HepG2 (cell line): ENCODE measurements around the gene TTLL11. TPM values are rescaled to one million over a fixed set of nuclear protein-coding genes. Genes with fewer than 3 reads are reported as not detected.

Source experiments
- ATAC-seq: fragments of 200-7000 bp; cut with Tn5 transposase; 3 replicates; pipeline ENCODE4 v1.9.1; 2020; ENCODE audit warnings: mild to moderate bottlenecking, moderate library complexity
- BruUV-seq: library from RNA; stranded (reverse); fragments of 400-500 nt; replicated peaks from 2 replicates; lab custom pipeline; 2021; lab: Mats Ljungman, UMichigan
- CTCF ChIA-PET: fragments of 300-600 bp; formaldehyde crosslinking; extraction: SDS; loops from one replicate; lab custom pipeline; 2021; ENCODE audit warnings: low total read pairs, inconsistent platforms, low intra/inter-chr PET ratio; lab: Yijun Ruan, JAX
- POLR2A ChIA-PET: fragments of 350-600 bp; sonication (Branson Sonifier 250); formaldehyde crosslinking; loops from one replicate; lab custom pipeline; 2020; ENCODE audit warnings: antibody characterized with exemption, inconsistent platforms; lab: Yijun Ruan, JAX
- DNase-seq: peaks from one replicate; pipeline ENCODE4 v3.0.0-alpha.2; 2015; ENCODE audit warnings: low spot score
- FAIRE-seq: peaks from 3 replicates; lab custom pipeline; 2011; peaks lifted over from hg19 to GRCh38; lab: Jason Lieb, UNC
- H2AFZ ChIP-seq: one replicate; pipeline ENCODE4 v1.6.1; 2011; ENCODE audit warnings: low read length, inconsistent platforms
- H3K27ac ChIP-seq: fragments of 300-600 bp; 3 replicates; pipeline ENCODE4 v1.8.0; 2011; ENCODE audit warnings: mixed run types, mild to moderate bottlenecking, mixed read lengths, low read length, inconsistent platforms; ENCODE audit not compliant: insufficient read depth; ENCODE audit errors: extremely low read length
- H3K27me3 ChIP-seq, 2 experiments: fragments of 200-600 bp in 1 of 2; 2 replicates in 1 of 2; 3 replicates in 1 of 2; pipeline versions ENCODE4 v1.6.0 to v1.8.0; 2011; ENCODE audit warnings: low read length in 2 of 2, mild to moderate bottlenecking in 2 of 2, moderate library complexity in 2 of 2, inconsistent platforms in 1 of 2; ENCODE audit not compliant: insufficient read depth in 2 of 2, control insufficient read depth in 1 of 2
- H3K36me3 ChIP-seq, 2 experiments: fragments of 200-600 bp in 1 of 2; replicated peaks in 1 of 2; 2 replicates in 1 of 2; 3 replicates in 1 of 2; pipeline versions ENCODE4 v1.5.1 to v1.8.0; 2011; ENCODE audit warnings: low read length in 2 of 2, inconsistent platforms in 1 of 2; ENCODE audit not compliant: insufficient read depth in 2 of 2, control insufficient read depth in 1 of 2
- H3K4me1 ChIP-seq: 2 replicates; pipeline ENCODE4 v1.5.1; 2012; ENCODE audit warnings: low read length, inconsistent platforms; ENCODE audit not compliant: insufficient read depth
- H3K4me2 ChIP-seq: 2 replicates; pipeline ENCODE4 v1.6.0; 2011; ENCODE audit warnings: low read depth, low read length, inconsistent platforms
- H3K4me3 ChIP-seq, 3 experiments: fragments of 200-600 bp in 1 of 3; sonication (generic), shearing (Covaris generic) in 1 of 3; replicated peaks in 1 of 3; 2 replicates each; pipeline ENCODE4 v1.5.1; 2011 to 2016; ENCODE audit warnings: low read length in 3 of 3, inconsistent platforms in 2 of 3, low read depth in 2 of 3, mild to moderate bottlenecking in 2 of 3, control low read depth in 1 of 3, mixed read lengths in 1 of 3; ENCODE audit not compliant: insufficient read depth in 1 of 3
- H3K79me2 ChIP-seq: one replicate; pipeline ENCODE4 v1.6.1; 2011; ENCODE audit warnings: low read length, inconsistent platforms; ENCODE audit not compliant: insufficient read depth
- H3K9ac ChIP-seq: 2 replicates; pipeline ENCODE4 v1.6.0; 2011; ENCODE audit warnings: mild to moderate bottlenecking, low read depth, low read length, inconsistent platforms; ENCODE audit not compliant: insufficient read depth
- H3K9me3 ChIP-seq: 2 replicates; pipeline ENCODE4 v1.5.1; 2012; ENCODE audit warnings: mild to moderate bottlenecking, low read length
- H4K20me1 ChIP-seq: 2 replicates; pipeline ENCODE4 v1.6.0; 2011; ENCODE audit warnings: inconsistent platforms, mild to moderate bottlenecking, low read length, moderate library complexity; ENCODE audit not compliant: insufficient read depth
- AKAP8 ChIP-seq: sonication (generic); formaldehyde crosslinking; IDR thresholded peaks from 2 replicates; pipeline ENCODE4 v1.5.1; 2020; ENCODE audit warnings: mild to moderate bottlenecking, missing genetic modification reagents
- ATF3 ChIP-seq: sonication (generic); formaldehyde crosslinking; IDR thresholded peaks from 2 replicates; pipeline ENCODE4 v1.4.0; 2020; ENCODE audit warnings: missing genetic modification reagents
- EEA1 ChIP-seq: sonication (generic); formaldehyde crosslinking; IDR thresholded peaks from 2 replicates; pipeline ENCODE4 v1.5.1; 2020; ENCODE audit warnings: mild to moderate bottlenecking, missing genetic modification reagents, borderline replicate concordance
- ESRRA ChIP-seq: sonication (generic); formaldehyde crosslinking; IDR thresholded peaks from 2 replicates; pipeline ENCODE4 v1.5.1; 2020; ENCODE audit warnings: mild to moderate bottlenecking, low read depth, missing genetic modification reagents
- FOXK2 ChIP-seq: fragments of 450-650 bp; IDR thresholded peaks from 2 replicates; pipeline ENCODE4 v1.6.1; 2016
- HOXA9 ChIP-seq: sonication (generic); formaldehyde crosslinking; IDR thresholded peaks from 2 replicates; pipeline ENCODE4 v1.8.1; 2022; ENCODE audit warnings: missing genetic modification reagents, mild to moderate bottlenecking, moderate library complexity, borderline replicate concordance
- MXD1 ChIP-seq: sonication (generic); formaldehyde crosslinking; IDR thresholded peaks from 2 replicates; pipeline ENCODE4 v1.4.0; 2020; ENCODE audit warnings: mild to moderate bottlenecking, missing genetic modification reagents
- PHF5A ChIP-seq: IDR thresholded peaks from one replicate; pipeline ENCODE4 v1.6.1; 2018; ENCODE audit warnings: low read depth, missing genetic modification reagents; ENCODE audit not compliant: unreplicated experiment
- PRMT3 ChIP-seq: sonication (generic); formaldehyde crosslinking; IDR thresholded peaks from 2 replicates; pipeline ENCODE4 v1.8.1; 2022; ENCODE audit warnings: low read depth, mild to moderate bottlenecking, moderate library complexity, missing genetic modification reagents, borderline replicate concordance
- SIX4 ChIP-seq: sonication (generic); formaldehyde crosslinking; IDR thresholded peaks from 2 replicates; pipeline ENCODE4 v1.4.0; 2020; ENCODE audit warnings: missing genetic modification reagents
- ZBTB1 ChIP-seq: sonication (generic); formaldehyde crosslinking; IDR thresholded peaks from 2 replicates; pipeline ENCODE4 v1.4.0; 2020; ENCODE audit warnings: missing genetic modification reagents, borderline replicate concordance
- ZBTB7A ChIP-seq: sonication (generic); formaldehyde crosslinking; IDR thresholded peaks from 2 replicates; pipeline ENCODE4 v1.8.0; 2022; ENCODE audit warnings: mild to moderate bottlenecking, missing genetic modification reagents
- ZFP37 ChIP-seq: sonication (generic); formaldehyde crosslinking; IDR thresholded peaks from 2 replicates; pipeline ENCODE4 v1.4.0; 2020; ENCODE audit warnings: missing genetic modification reagents, borderline replicate concordance
- ZNF143 ChIP-seq: sonication (generic); formaldehyde crosslinking; IDR thresholded peaks from 2 replicates; pipeline ENCODE4 v1.4.0; 2020; ENCODE audit warnings: missing genetic modification reagents
- ZNF282 ChIP-seq: fragments of 450-650 bp; IDR thresholded peaks from 2 replicates; pipeline ENCODE4 v1.6.1; 2018; ENCODE audit not compliant: partially characterized antibody
- ZNF639 ChIP-seq: conservative IDR thresholded peaks from 2 replicates; pipeline ENCODE4 v1.6.1; 2018; ENCODE audit warnings: missing genetic modification reagents
- WGBS: methylation state at CpG from one replicate; pipeline ENCODE4 v1.1.6; 2017; ENCODE audit warnings: low lambda C conversion rate; 5-methylcytosine and 5-hydroxymethylcytosine counted together
- in situ Hi-C: cut with HindIII; loops from 2 replicates; pipeline ENCODE4 v1.10.0; 2017; ENCODE audit warnings: low pct_unique_long_range_greater_than_20kb; ENCODE audit not compliant: extremely low pct_ligation_motif_present
- intact Hi-C: fragments of 100-400 bp; cut with micrococcal nuclease; formaldehyde crosslinking; loops from one replicate; pipeline ENCODE4 v1.10.0; 2022; ENCODE audit not compliant: unreplicated experiment
- polyA plus RNA-seq, 8 experiments: library from polyadenylated mRNA; depleted of rRNA in 3 of 8; stranded (reverse) in 7 of 8; unstranded in 1 of 8; fragments of >200 nt; fragmentation: Illumina TruSeq in 4 of 8; extraction: Trizol in 4 of 8; gene quantifications; 2 replicates each; pipeline versions ENCODE4 v1.2.1 to v1.2.3, GENCODE V29; 2011 to 2016; ENCODE audit warnings: low read depth in 4 of 8, missing spikeins in 1 of 8, mixed read lengths in 1 of 8; ENCODE audit not compliant: insufficient read depth in 1 of 8
- total RNA-seq, 5 experiments: library from RNA; depleted of rRNA; stranded (reverse); fragments of >200 nt; fragmentation: Illumina TruSeq; extraction: Trizol; gene quantifications; 2 replicates each; pipeline ENCODE4 v1.2.3, GENCODE V29; 2016; ENCODE audit warnings: low read depth in 1 of 5
- TF ChIP-seq, protein P1 (sequence below): sonication (generic); formaldehyde crosslinking; IDR thresholded peaks from 2 replicates; pipeline ENCODE4 v1.4.0; 2020; ENCODE audit warnings: missing genetic modification reagents
- TF ChIP-seq, protein P2 (sequence below): sonication (generic); formaldehyde crosslinking; IDR thresholded peaks from 2 replicates; pipeline ENCODE4 v1.4.0; 2020; ENCODE audit warnings: missing genetic modification reagents, borderline replicate concordance

TTLL11 gene
- total and polyA plus RNA-seq, 2 of the 13 experiments (the other 11 are each of a cell fraction or from before 2014, with no cell fraction given): 4.5 to 5.2 TPM

DNA sequence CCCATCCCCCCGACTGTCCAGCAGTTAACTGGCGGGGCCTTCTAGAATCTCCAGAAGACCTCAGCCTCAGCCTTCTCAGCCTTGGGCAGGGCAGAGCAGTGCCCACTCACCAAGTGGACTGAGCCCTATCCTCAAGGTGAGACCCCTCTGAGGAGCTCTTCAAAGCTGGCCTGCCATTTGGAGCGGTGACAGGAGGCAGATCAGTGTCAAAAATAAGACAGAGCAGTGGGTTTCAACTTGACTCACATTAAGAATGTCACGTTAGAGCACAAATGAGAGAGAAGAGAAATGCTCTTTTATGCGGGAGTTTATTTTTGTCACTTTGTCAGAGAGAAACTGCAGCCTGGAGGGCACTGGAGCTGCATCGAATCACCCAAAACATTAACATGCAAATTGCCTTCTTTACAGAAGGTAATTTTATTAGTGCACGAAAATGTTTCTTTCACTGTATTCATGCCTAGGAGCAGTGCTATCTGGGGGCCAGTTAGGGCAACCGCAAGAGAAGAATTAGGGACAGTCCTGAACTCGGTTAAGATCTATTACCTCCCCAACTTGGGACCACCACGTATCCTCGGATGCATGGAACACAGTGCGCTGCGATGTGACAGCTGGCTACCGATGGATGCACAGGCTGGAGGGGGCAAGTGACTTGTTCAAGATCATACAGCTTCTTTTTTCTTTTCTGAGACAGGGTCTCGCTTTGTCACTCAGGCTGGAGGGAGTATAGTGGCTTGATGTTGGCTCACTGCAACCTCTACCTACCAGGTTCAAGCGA is 253.2 kb downstream of the TTLL11 start:
- no peak for ATAC-seq
- no peak overlapping the region for H2AFZ ChIP-seq
- no peak overlapping the region for H3K4me3 ChIP-seq
- H3K27me3 ChIP-seq: peaks cover 3 to 22% of the 10 kb centered on the region in 2 experiments; a peak in 3 of 5 replicates
- H3K4me2 ChIP-seq: no peak overlapping the region
- no peaks in the 10 kb centered on the region for H3K9me3 ChIP-seq
- FAIRE-seq: no peak
- DNase-seq: no peak
- H3K79me2 ChIP-seq: no peaks in the 10 kb centered on the region
- H3K36me3 ChIP-seq: no peaks in the 10 kb centered on the region
- no peak overlapping the region for H3K27ac ChIP-seq
- in situ Hi-C loops: no loop called here
- ChIA-PET POLR2A (no interaction called here), CTCF (no interaction called here)
- 70% methylated on average over 16 of the region's 16 CpGs for WGBS
- no peak overlapping the region for H3K9ac ChIP-seq
- H4K20me1 ChIP-seq: no peaks in the 10 kb centered on the region
- intact Hi-C loops: no loop called here
- no TSS peak for BruUV-seq
- H3K4me1 ChIP-seq: peaks cover 20% of the 10 kb centered on the region
- TF ChIP-seq FOXK2: no peak
- no peak for TF ChIP-seq PHF5A (CRISPR knock-in tag)
- TF ChIP-seq HOXA9 (CRISPR knock-in tag): no peak
- no peak for TF ChIP-seq ZBTB1 (CRISPR knock-in tag)
- TF ChIP-seq ZNF639: no peak
- no peak for TF ChIP-seq AKAP8
- no peak for TF ChIP-seq ZBTB7A (CRISPR knock-in tag)
- TF ChIP-seq, protein P1, sequence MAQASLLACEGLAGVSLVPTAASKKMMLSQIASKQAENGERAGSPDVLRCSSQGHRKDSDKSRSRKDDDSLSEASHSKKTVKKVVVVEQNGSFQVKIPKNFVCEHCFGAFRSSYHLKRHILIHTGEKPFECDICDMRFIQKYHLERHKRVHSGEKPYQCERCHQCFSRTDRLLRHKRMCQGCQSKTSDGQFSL (CRISPR knock-in tag): no peak
- TF ChIP-seq PRMT3 (CRISPR knock-in tag): no peak
- TF ChIP-seq, protein P2, sequence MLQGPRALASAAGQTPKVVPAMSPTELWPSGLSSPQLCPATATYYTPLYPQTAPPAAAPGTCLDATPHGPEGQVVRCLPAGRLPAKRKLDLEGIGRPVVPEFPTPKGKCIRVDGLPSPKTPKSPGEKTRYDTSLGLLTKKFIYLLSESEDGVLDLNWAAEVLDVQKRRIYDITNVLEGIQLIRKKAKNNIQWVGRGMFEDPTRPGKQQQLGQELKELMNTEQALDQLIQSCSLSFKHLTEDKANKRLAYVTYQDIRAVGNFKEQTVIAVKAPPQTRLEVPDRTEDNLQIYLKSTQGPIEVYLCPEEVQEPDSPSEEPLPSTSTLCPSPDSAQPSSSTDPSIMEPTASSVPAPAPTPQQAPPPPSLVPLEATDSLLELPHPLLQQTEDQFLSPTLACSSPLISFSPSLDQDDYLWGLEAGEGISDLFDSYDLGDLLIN: no peak
- TF ChIP-seq MXD1: no peak
- TF ChIP-seq ESRRA (CRISPR knock-in tag): no peak
- no peak for TF ChIP-seq ZNF282
- TF ChIP-seq ZNF143 (CRISPR knock-in tag): no peak
- TF ChIP-seq EEA1: no peak
- TF ChIP-seq ZFP37 (CRISPR knock-in tag): no peak
- TF ChIP-seq ATF3: no peak
- TF ChIP-seq SIX4: no peak
